Activated CD8-positive, alpha-beta memory T cell treated with anti-CD3 and anti-CD28 coated beads for 4 hours (primary cell): ENCODE data around the gene CEP112.

Source experiments
- DNase-seq, 2 donors: peaks; one replicate each; pipeline ENCODE4 v3.0.0-alpha.2; 2020; ENCODE audit warnings: low read depth in 2 of 2

Gene CEP112

DNA sequence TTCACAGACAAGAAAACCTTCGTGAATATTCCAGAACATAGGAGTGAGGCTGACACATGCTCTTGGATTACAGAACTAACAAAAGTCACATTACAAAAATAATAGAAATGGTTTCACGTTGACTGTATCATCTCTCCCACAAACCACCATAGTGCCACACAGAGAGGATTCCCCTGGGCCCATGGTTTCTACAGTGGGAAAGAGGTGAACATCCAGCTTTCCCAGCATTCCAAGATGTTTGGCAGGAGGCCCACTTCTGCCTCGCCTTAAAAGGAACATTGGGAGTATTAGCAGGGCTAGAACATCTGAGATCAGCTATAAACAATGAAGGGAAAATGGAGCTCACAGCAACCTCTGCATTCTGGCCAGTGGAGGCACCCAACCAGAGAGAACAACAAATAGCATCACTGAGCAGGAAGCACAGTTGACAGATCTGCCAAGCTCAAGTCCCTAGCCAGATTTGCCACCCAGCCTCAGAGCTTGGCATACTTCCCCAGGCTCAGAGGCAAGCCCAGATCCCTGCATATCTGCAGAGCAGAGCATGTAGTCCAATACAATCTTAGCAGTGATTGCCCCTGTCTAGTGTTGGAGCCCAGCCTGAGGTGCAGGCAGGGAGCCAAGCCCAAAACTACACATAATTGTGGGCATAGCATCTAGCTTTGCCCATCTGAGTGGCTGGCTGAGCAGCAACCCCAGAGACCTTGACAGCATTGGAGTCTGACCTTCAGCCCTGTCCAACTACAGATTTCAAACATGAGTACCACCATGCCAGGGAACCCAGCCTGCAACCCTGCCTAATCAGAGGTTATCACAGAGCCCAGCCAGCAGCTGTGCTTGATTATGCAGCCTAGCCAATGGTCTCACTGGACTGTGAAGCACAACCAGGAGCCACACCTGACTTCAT lies 260.4 kb downstream of the CEP112 start:
- DNase-seq: no peak

DNA sequence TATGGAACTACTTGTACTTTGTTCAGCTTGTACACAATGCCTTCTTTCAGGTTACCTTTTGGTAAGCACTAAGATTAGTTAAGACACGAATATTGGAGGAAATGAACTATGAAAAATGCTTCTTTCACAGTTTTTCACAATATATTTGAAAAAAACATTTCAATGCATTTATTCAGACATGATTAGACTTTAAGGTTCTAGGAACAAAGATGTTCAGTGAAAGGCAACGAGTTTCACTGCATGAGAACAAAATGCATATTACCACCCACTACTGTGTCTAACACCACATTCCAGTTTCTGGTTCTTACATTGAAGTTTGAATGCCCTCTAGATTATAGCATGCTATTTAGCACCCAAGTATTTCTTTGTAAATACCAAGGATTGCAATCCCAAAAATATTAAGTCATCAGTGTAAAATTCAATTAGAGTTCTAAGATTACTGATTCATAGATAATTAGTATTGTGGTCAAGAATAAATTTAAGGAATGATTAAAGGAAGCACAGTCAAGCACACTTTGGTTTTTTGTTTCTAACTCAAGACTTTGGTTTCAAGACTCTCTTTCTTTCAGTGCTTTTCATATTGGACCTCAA lies 261.7 kb downstream of the CEP112 start:
- no peak for DNase-seq

DNA sequence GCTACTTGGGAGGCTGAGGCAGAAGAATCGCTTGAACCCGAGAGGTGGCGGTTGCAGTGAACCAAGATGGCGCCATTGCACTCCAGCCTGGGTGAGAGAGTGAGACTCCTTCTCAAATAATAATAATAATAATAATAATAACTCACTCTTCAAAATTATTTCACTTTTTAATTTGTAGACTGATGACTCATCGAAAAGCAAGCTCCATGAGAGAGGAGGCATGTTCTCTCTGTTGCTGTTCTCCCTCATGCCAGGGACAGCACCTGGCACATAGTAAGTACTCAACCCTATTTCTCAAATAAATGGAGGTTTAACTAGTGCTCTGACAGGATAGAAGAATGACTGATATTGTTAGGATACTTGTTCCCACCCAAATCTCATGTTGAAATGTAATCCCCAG lies 265.3 kb downstream of the CEP112 start:
- DNase-seq: no peak

DNA sequence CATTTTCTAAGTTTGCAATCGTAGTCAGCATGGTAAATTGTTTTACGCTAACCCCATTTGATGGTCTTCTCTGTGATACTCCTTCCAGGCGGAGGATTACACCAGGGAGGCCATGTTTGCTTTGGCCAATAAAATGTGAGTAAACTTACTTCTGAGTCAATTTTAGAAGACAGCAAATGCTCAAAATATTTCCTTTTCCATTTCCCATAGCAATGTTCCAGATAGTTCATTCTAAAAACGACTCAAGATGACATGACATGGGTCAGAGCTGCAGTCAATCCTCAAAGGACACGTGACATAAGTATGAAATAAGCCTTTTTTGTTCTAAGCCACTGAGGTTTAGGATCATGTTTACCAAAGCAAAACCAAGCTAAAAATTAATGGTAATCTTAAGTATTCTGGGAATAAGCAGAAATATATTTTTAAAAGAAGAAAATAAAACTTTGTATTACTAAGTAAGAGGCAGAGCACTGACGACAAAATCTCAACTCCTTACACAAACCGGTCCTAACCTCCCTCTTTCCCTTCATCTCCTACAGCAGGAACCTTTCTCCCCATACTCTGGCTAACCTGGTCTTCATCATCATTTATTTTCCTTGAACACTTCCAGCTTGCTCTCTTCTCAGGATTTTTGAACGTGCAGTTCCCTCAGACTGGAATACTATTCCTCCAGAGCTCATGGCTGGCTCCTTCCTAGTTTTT lies 266.2 kb downstream of the CEP112 start:
- DNase-seq: no peak

- no peak for DNase-seq
Measured at GRCh38 chr17:65920996-65921395, 270.9 kb downstream of the CEP112 start.

- DNase-seq: no peak
Measured at GRCh38 chr17:65918916-65919315, 273.0 kb downstream of the CEP112 start.

GRCh38 chr17:65918500-65918899 lies 273.4 kb downstream of the CEP112 start:
- DNase-seq: no peak

- DNase-seq: no peak
Measured at GRCh38 chr17:65917560-65917959, 274.4 kb downstream of the CEP112 start.

- DNase-seq: no peak
Measured at GRCh38 chr17:65916425-65916824, 275.5 kb downstream of the CEP112 start.

DNA sequence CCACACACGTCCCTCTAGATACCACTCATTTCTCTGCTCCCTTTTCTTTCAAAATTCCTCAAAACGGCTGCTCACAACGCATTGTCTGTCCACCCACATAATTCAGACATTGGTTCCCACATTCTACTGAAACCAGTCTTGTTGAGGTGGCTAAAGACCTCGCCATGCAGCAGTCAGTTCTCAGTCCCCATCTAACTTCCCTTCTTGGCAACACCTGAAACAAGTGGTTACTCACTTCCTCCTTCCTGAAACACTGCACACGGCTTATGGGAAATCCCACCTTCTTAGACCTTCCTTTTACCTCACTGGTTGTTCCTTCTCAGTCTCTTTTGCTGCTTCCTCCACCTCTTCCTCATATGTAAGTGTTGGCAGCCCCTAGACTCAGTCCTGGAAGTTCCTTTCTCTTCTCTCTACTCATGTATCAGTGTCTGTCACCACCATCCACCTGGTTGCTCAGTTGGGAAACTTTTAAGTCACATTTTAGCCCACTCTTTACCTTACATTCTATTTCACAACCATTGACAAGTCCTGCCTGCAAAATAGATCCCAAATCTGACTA lies 277.1 kb downstream of the CEP112 start:
- DNase-seq: no peak

DNA sequence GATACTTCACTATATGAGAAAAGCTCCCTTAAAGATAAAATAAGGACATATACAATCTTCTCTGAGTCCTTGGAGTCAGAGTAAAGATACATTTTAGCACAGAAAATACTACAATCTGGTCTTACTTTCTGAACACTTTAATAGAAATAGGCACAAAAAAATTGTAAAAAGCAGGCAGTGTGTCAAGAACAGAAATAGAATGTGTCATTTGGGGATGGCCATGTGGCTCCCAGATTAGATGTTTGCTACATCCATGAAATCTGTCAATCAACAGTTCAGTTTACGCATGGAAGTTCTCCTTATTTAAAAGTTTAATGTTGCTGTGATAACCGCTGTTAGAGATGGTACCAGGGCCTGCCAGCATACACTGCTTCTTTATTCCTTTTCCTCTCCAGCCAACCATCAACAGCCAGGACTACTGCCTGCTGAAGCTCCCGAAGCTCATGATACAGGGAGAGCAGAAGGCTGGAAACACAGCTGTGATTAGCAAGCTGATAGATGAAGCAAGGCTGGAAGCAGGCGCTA lies 278.5 kb downstream of the CEP112 start:
- no peak for DNase-seq

DNA sequence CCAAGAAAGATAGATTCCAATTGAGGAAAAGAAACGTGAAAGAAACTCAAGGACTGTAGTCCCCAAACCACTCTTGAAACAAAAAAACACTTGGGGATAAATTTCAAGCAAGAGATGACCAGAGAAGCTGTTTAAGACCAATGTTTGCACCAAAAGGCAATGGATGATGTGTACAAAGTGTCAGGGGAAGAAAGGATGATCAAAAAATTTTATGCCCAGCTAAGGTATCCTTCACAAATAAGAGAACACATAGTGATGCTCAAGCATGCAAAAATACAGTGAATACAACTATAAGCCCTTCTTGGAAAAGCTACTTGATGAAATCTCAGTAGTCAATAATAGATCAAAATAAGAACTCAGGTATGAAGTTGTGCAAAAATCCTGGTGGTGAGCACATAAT lies 281.1 kb downstream of the CEP112 start:
- no peak for DNase-seq

GRCh38 chr17:65902831-65903522 lies 289.0 kb downstream of the CEP112 start:
- DNase-seq: no peak

DNA sequence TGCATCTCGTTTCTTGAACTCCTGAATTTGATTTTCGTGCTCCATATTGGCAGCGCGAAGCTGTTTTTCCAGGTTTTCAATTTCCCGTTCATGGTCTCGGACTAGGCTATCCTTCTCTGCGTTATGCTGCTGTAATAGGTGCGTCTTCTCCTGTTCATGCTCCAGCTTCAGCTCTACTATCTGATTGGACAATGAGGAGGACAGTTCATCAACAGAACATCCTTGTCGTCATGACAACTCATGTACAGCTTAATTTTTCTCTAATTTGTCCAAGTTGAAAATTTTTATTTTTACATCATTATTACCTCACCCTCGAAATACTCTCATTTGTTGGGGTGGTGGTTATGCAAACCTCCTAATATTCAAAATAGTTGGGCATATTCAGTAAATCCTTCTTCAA lies 289.8 kb downstream of the CEP112 start:
- no peak for DNase-seq

DNA sequence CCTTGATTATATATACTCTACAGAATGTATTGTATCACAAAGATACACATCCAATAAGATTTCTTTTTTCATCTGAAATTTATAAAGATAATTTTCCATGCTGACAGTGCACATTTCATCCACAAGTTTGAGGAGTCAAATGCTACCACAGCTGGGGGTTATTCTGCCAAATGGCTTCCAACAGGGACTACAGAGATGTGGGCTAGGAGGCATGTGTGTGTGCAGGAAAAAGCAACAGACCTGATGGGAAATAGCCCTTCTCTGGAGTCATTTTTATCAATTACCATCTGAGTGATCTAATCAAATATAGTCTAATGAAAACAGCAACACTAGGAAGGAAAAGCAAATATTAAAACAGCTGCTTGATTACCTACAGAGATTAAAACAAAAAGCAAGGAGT lies 290.5 kb downstream of the CEP112 start:
- no peak for DNase-seq

GRCh38 chr17:65900216-65900615 lies 291.7 kb downstream of the CEP112 start:
- DNase-seq: no peak

DNA sequence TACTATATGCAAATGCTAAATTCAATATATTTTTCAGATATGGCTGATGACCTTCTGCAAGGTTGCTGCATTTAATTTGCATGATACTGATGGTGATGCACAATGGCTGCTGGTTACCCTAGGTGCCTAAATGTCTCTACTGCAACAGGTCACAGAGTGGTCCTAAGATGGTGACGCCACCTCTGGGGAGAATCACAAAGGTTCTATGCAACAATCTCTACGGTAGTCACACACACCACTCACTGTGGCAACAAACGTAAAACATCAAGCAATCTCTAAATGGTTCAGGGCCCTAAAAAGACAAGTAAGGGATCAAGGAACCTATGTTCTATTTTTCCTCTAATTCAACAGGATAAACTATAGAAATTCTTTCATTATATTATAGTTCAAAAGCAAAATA lies 293.3 kb downstream of the CEP112 start:
- DNase-seq: no peak

DNA sequence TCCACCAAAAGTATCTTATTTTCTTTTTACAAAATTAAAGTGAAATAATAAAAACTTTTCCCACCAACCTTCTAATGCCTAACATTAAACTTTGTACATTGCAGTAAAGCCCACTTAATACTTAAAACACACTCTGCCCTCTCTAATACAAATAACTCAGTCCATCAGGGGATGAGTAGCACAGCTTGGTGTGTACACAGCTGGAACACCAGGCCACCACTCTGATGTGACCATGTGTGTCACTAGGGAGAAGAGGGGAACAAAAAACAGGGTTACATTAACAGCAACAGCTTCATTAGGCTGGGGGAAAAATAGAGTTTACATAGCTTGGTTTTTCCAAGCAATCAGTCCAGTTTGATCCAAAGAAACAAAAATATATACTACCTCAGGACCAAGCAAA lies 295.0 kb downstream of the CEP112 start:
- no peak for DNase-seq

- DNase-seq: no peak
Measured at GRCh38 chr17:65895969-65896368, 296.0 kb downstream of the CEP112 start.

DNA sequence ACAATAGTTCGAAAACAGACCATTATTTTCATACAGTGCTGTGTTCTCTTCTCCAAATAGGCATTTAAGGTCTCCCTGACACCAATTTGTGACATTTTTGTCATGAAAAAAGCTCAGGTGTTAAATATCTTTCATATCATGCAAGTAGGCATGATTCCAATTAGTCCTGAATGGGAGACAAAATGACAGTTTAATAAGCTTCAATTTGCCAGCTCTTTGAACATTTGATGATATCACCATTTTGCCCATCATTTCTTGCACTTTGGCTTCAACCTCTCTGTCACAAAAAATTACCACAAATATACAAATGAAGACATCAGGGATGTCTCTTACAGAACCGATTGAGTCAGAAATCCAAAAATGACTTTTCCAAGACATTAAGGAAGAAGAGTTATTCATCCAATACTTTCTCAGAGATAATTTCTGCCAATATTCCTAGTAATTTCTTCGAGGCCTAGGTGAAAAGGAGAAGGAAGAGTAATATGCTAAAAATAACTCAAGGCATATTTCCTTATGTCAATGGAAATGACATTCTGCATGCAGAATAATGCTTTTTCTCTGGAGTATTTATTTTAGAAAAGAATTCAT lies 298.1 kb downstream of the CEP112 start:
- DNase-seq: no peak

- no peak for DNase-seq
Measured at GRCh38 chr17:65892912-65893377, 299.0 kb downstream of the CEP112 start.
